ENCODE results near the gene C16orf86. TPM values are rescaled to one million over a fixed set of nuclear protein-coding genes. Genes with fewer than 3 reads are reported as not detected.

C16orf86 gene
- total and polyA plus RNA-seq, 8 donors = 3.2 to 83.0 (median 3.5) TPM; not detected in 3

DNA sequence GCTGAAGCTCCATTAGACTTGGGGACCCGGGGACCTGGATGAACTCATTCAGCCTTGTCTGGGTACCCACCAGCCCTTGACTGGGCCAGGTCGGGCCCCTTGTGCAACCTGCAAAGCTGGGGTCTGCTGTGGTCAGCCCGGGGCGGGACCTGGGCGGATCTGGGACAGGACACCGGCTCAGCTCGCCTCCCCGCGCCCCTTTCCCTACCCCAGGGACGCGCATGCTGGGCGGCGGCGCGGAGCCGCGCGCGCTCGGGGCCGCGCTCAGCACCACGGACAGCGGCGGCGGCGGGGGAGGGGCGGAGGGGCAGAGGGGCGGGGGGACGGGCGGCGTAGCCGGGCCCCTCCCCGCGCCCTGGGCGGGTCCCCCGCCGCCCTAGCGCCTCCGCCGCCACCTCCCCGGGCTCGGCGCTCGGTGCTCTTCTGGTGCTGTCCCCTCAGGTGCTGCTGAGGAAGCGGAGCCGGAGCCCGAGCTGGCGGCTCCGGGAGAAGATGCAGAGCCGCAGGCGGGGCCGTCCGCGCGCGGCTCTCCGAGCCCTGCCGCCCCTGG lies 14.0 kb upstream of the C16orf86 start:
- intact Hi-C loops (cut with DNase I; ENCODE audit: low total_unique reads) = no loop called here
- TF ChIP-seq CTCF (IDR thresholded peaks at IDR 0.05) = no peak
- no peak for TF ChIP-seq POLR2A (IDR thresholded peaks at IDR 0.05)
- TF ChIP-seq EP300 (IDR thresholded peaks at IDR 0.05) = no peak
- no peak for TF ChIP-seq POLR2AphosphoS5 (IDR thresholded peaks at IDR 0.05)
- WGBS, 5 donors = 0 to 34% (median 8%) methylated on average over 7 to 59 of the region's 59 CpGs
- Histone ChIP-seq H3K4me3 (peak overlapping the region; percentile 34 to 46 (median 37)), H3K27ac (no peak overlapping the region), H3K36me3 (peaks cover 0 to 16% (median 12%) of the 10 kb centered on the region in 4 donors), H3K4me1 (peaks cover 18 to 38% (median 30%) of the 10 kb centered on the region in 4 donors), H3K27me3 (peaks cover 28 to 78% (median 63%) of the 10 kb centered on the region in 3 donors), H3K9me3 (no peaks in the 10 kb centered on the region)
- DNase-seq = peak in 1 of 2 donors; percentile 71

DNA sequence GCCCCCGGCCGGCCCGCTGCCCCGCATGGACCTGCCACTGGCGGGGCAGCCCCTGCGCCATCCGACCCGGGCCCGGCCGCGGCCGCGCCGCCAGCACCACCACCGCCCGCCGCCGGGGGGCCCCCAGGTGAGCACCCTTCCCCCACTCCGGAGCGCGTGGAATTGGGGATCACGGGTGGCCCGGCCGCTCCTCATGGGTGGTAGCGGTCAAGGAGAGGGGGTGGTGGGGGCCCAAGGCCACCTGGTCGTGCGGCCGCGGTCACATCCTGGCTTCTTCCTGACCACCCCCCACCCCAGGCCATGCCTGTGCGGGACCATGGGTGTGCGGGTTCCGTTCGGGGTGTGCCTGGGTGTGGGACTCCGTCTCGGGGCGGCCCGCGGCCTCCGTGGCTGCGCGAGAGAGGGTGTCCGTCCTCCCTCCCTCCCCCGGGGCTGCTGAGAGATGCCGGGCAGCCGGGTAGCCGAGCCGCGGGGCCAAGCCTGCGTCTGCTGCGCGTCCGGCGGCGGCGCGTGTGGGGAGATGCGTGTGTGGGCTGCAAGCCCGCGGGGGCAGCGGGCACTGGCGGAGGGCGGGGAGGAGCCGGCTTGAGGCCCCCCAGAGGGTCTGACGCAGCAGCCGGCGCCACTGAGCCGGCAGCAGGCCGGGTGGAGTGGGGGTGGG lies 13.4 kb upstream of the C16orf86 start:
- 13 to 56% (median 15%) methylated on average over 17 to 68 of the region's 68 CpGs for WGBS, 5 donors
- intact Hi-C loops (cut with DNase I; ENCODE audit: low total_unique reads) = no loop called here
- H3K9me3 ChIP-seq = no peaks in the 10 kb centered on the region
- H3K4me3 ChIP-seq = peak overlapping the region; percentile 34 to 46 (median 37)
- peak in 1 of 7 experiments; percentile 32 for TF ChIP-seq CTCF (IDR thresholded peaks at IDR 0.05)
- no peak for TF ChIP-seq POLR2AphosphoS5 (IDR thresholded peaks at IDR 0.05)
- H3K4me1 ChIP-seq = peaks cover 16 to 36% (median 29%) of the 10 kb centered on the region in 4 donors
- H3K27me3 ChIP-seq = peaks cover 25 to 72% (median 57%) of the 10 kb centered on the region in 3 donors
- DNase-seq = peak in 1 of 2 donors; percentile 63
- H3K36me3 ChIP-seq = peaks cover 0 to 22% (median 19%) of the 10 kb centered on the region in 4 donors
- no peak overlapping the region for H3K27ac ChIP-seq

DNA sequence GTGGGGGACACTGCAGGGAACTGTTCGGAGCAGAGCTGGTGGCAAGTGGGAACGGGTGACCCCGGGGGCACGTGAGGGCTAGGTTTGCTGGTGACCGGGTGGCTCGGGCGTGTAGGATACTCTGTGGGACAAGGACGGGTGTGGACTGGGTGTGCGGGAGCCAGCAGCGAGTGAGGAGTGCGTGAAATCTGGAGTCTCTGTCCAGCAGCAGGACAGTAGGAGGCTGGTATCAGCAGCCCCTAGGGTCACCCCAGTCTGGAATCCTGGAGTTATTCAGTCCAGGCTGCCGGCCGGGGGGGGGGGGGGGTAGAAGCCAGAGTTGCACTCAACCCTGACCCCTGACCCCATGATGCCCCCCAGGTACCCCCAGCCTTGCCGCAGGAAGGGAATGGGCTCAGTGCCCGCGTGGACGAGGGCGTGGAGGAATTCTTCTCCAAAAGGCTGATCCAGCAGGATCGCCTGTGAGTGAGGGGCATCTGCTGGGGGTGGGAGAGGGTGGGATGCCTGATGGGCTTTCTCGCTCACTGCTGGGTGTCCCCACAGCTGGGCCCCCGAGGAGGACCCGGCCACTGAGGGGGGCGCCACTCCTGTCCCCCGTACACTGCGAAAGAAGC lies 12.7 kb upstream of the C16orf86 start:
- intact Hi-C loops (cut with DNase I; ENCODE audit: low total_unique reads) = no loop called here
- Histone ChIP-seq H3K4me1 (peaks cover 16 to 36% (median 31%) of the 10 kb centered on the region in 4 donors), H3K27ac (no peak overlapping the region), H3K4me3 (peak overlapping the region; percentile 34 to 46 (median 37)), H3K9me3 (no peaks in the 10 kb centered on the region), H3K36me3 (peaks cover 0 to 23% (median 21%) of the 10 kb centered on the region in 4 donors), H3K27me3 (peaks cover 19 to 66% (median 51%) of the 10 kb centered on the region in 3 donors)
- 32 to 47% (median 39%) methylated on average over 12 to 25 of the region's 25 CpGs for WGBS, 5 donors
- no peak for DNase-seq
- TF ChIP-seq CTCF (IDR thresholded peaks at IDR 0.05) = no peak
- TF ChIP-seq POLR2A (IDR thresholded peaks at IDR 0.05) = no peak
- TF ChIP-seq POLR2AphosphoS5 (IDR thresholded peaks at IDR 0.05) = no peak
- TF ChIP-seq EP300 (IDR thresholded peaks at IDR 0.05) = no peak

DNA sequence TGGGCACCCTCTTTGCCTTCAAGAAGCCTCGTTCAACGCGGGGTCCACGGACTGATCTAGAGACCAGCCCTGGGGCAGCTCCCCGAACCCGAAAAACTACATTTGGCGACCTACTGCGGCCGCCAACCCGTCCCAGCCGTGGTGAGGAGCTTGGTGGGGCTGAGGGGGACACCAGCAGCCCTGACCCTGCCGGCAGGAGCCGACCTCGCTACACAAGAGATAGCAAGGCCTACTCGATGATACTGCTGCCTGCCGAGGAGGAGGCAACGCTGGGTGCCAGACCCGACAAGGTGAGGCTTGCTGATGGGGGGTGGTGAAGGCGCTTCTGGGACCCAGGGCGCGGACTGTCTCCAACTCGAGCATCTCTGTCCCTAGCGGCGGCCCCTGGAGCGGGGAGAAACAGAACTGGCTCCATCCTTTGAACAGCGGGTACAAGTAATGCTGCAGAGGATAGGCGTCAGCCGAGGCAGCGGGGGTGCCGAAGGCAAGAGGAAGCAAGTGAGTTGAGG lies 12.2 kb upstream of the C16orf86 start:
- peaks cover 16 to 60% (median 45%) of the 10 kb centered on the region in 3 donors for H3K27me3 ChIP-seq
- H3K9me3 ChIP-seq = no peaks in the 10 kb centered on the region
- H3K4me1 ChIP-seq = peaks cover 22 to 37% (median 33%) of the 10 kb centered on the region in 4 donors
- H3K27ac ChIP-seq = no peak overlapping the region
- DNase-seq = no peak
- TF ChIP-seq CTCF (IDR thresholded peaks at IDR 0.05) = no peak
- no peak for TF ChIP-seq POLR2A (IDR thresholded peaks at IDR 0.05)
- TF ChIP-seq EP300 (IDR thresholded peaks at IDR 0.05) = no peak
- TF ChIP-seq POLR2AphosphoS5 (IDR thresholded peaks at IDR 0.05) = no peak
- intact Hi-C loops (cut with DNase I; ENCODE audit: low total_unique reads) = no loop called here
- H3K4me3 ChIP-seq = no peak overlapping the region
- H3K36me3 ChIP-seq = peaks cover 0 to 23% (median 21%) of the 10 kb centered on the region in 4 donors
- WGBS, 5 donors = 46 to 58% (median 50%) methylated on average over 13 to 30 of the region's 30 CpGs

Measured in stomach (tissue), 9 donors.